IMR-90 (cell line): ENCODE measurements around the gene CACNA1D. TPM values are rescaled to one million over a fixed set of nuclear protein-coding genes. Genes with fewer than 3 reads are reported as not detected.

ENCODE experiments used
- ATAC-seq: fragments of 200-7000 bp; cut with Tn5 transposase; 2 replicates; pipeline ENCODE4 v1.9.1; 2020; ENCODE audit warnings: low read depth, mild to moderate bottlenecking, moderate library complexity
- BruUV-seq: library from RNA; stranded (reverse); fragments of 400-500 nt; replicated peaks from 2 replicates; lab custom pipeline; 2021; lab: Mats Ljungman, UMichigan
- CTCF ChIA-PET: fragments of 300-600 bp; formaldehyde crosslinking; extraction: SDS; loops from one replicate; lab custom pipeline; 2021; ENCODE audit warnings: antibody characterized with exemption; lab: Yijun Ruan, JAX
- POLR2A ChIA-PET: fragments of 300-600 bp; sonication (Branson Sonifier 250); formaldehyde crosslinking; loops from one replicate; lab custom pipeline; 2022; ENCODE audit warnings: antibody characterized with exemption; ENCODE audit not compliant: unreplicated experiment; lab: Charles Lee
- DNase-seq: peaks from one replicate; pipeline ENCODE4 v3.0.0; 2013
- H2AFZ ChIP-seq: replicated peaks from 2 replicates; pipeline ENCODE3; 2013; ENCODE audit warnings: low read length, mild to moderate bottlenecking; ENCODE audit not compliant: poor library complexity
- H2AK5ac ChIP-seq: 2 replicates; pipeline ENCODE4 v1.6.1; 2013; ENCODE audit warnings: low read depth, low read length, inconsistent platforms
- H2AK9ac ChIP-seq: replicated peaks from 2 replicates; pipeline ENCODE3; 2013; ENCODE audit warnings: mild to moderate bottlenecking, low read depth, low read length, moderate library complexity; ENCODE audit not compliant: poor library complexity
- H2BK120ac ChIP-seq: 2 replicates; pipeline ENCODE4 v1.6.1; 2013; ENCODE audit warnings: low read depth, low read length, inconsistent platforms
- H2BK15ac ChIP-seq: 3 replicates; pipeline ENCODE4 v1.6.1; 2013; ENCODE audit warnings: low read depth, low read length, inconsistent platforms
- H2BK20ac ChIP-seq: 2 replicates; pipeline ENCODE4 v1.6.1; 2013; ENCODE audit warnings: low read depth, mild to moderate bottlenecking, inconsistent platforms, low read length, moderate library complexity
- H2BK5ac ChIP-seq: 2 replicates; pipeline ENCODE4 v1.6.1; 2013; ENCODE audit warnings: mild to moderate bottlenecking, low read depth, low read length, inconsistent platforms; ENCODE audit not compliant: poor library complexity, severe bottlenecking
- H3K14ac ChIP-seq: replicated peaks from 2 replicates; pipeline ENCODE4 v1.6.1; 2013; ENCODE audit warnings: low read depth, low read length, inconsistent platforms
- H3K18ac ChIP-seq: 2 replicates; pipeline ENCODE4 v1.6.1; 2013; ENCODE audit warnings: low read depth, low read length, control low read depth
- H3K23ac ChIP-seq: 2 replicates; pipeline ENCODE4 v1.6.1; 2013; ENCODE audit warnings: low read depth, low read length, inconsistent platforms
- H3K27ac ChIP-seq: 2 replicates; pipeline ENCODE4 v1.5.1; 2013; ENCODE audit warnings: mild to moderate bottlenecking, control low read depth, low read length; ENCODE audit not compliant: insufficient read depth
- H3K27me3 ChIP-seq: 2 replicates; pipeline ENCODE4 v1.6.1; 2013; ENCODE audit warnings: low read length; ENCODE audit not compliant: control insufficient read depth, insufficient read depth
- H3K36me3 ChIP-seq: 2 replicates; pipeline ENCODE4 v1.6.1; 2013; ENCODE audit warnings: low read length, mixed read lengths; ENCODE audit not compliant: control insufficient read depth, insufficient read depth
- H3K4ac ChIP-seq: 2 replicates; pipeline ENCODE4 v1.6.1; 2013; ENCODE audit warnings: low read depth, low read length, inconsistent platforms
- H3K4me1 ChIP-seq: 2 replicates; pipeline ENCODE4 v1.6.1; 2013; ENCODE audit warnings: low read length, mixed read lengths; ENCODE audit not compliant: control insufficient read depth, insufficient read depth
- H3K4me2 ChIP-seq: 2 replicates; pipeline ENCODE4 v1.6.1; 2013; ENCODE audit warnings: low read depth, mild to moderate bottlenecking, control low read depth, low read length, moderate library complexity
- H3K4me3 ChIP-seq: 2 replicates; pipeline ENCODE4 v1.5.1; 2013; ENCODE audit warnings: low read depth, mild to moderate bottlenecking, control low read depth, low read length, moderate library complexity; ENCODE audit not compliant: insufficient read depth
- H3K56ac ChIP-seq: 2 replicates; pipeline ENCODE4 v1.6.1; 2013; ENCODE audit warnings: low read length, inconsistent platforms; ENCODE audit not compliant: insufficient read depth; ENCODE audit errors: extremely low read depth
- H3K79me1 ChIP-seq, 2 experiments: 2 replicates each; pipeline ENCODE4 v1.6.1; 2013; ENCODE audit warnings: low read length in 2 of 2, inconsistent platforms in 1 of 2, low read depth in 1 of 2
- H3K9ac ChIP-seq: 2 replicates; pipeline ENCODE4 v1.6.1; 2013; ENCODE audit warnings: low read depth, low read length, control low read depth
- H3K9me1 ChIP-seq: 2 replicates; pipeline ENCODE4 v1.6.1; 2013; ENCODE audit warnings: low read length, inconsistent platforms; ENCODE audit not compliant: insufficient read depth
- H3K9me3 ChIP-seq: 2 replicates; pipeline ENCODE4 v1.6.1; 2013; ENCODE audit warnings: low read length; ENCODE audit not compliant: control insufficient read depth, insufficient read depth
- H4K20me1 ChIP-seq: 2 replicates; pipeline ENCODE4 v1.6.1; 2013; ENCODE audit warnings: low read length, inconsistent platforms; ENCODE audit not compliant: insufficient read depth
- H4K5ac ChIP-seq: 2 replicates; pipeline ENCODE4 v1.6.1; 2013; ENCODE audit warnings: mild to moderate bottlenecking, low read depth, low read length, control low read depth
- H4K8ac ChIP-seq, 2 experiments: 2 replicates each; pipeline ENCODE4 v1.6.1; 2013; ENCODE audit warnings: low read depth in 2 of 2, low read length in 2 of 2, control low read depth in 1 of 2, inconsistent platforms in 1 of 2
- H4K91ac ChIP-seq: 2 replicates; pipeline ENCODE4 v1.6.1; 2013; ENCODE audit warnings: low read depth, low read length, inconsistent platforms; ENCODE audit not compliant: insufficient read depth
- BHLHE40 ChIP-seq: fragments of 150-350 bp; IDR thresholded peaks from 2 replicates; pipeline ENCODE4 v1.6.1; 2016; ENCODE audit warnings: mild to moderate bottlenecking, low read depth, low read length
- ELK1 ChIP-seq: fragments of 150-350 bp; IDR thresholded peaks from 2 replicates; pipeline ENCODE4 v1.6.1; 2016; ENCODE audit warnings: low read depth, mild to moderate bottlenecking, low read length, moderate library complexity, borderline replicate concordance
- MAFK ChIP-seq: IDR thresholded peaks from 2 replicates; pipeline ENCODE4 v1.6.1; 2012; ENCODE audit warnings: low read depth, low read length, improper control_type of control experiment
- MXI1 ChIP-seq: IDR thresholded peaks from 2 replicates; pipeline ENCODE4 v1.6.1; 2012; ENCODE audit warnings: low read depth, mild to moderate bottlenecking, low read length, moderate library complexity, borderline replicate concordance
- RAD21 ChIP-seq: IDR thresholded peaks from 2 replicates; pipeline ENCODE4 v1.6.1; 2012; ENCODE audit warnings: low read length, improper control_type of control experiment
- WGBS, 2 experiments: methylation state at CpG; one replicate each; pipeline versions ENCODE4 v1.1.5 to v1.1.7; 2013; ENCODE audit warnings: missing lambda C conversion rate in 2 of 2; ENCODE audit not compliant: insufficient read length in 1 of 2; ENCODE audit errors: extremely low coverage in 2 of 2; 5-methylcytosine and 5-hydroxymethylcytosine counted together
- dilution Hi-C: fragments of 300-500 bp; cut with HindIII; formaldehyde crosslinking; loops from one replicate; pipeline ENCODE4 v1.14.3; 2018; ENCODE audit warnings: low sequenced_read_pairs; ENCODE audit not compliant: unreplicated experiment
- in situ Hi-C: fragments of 300-500 bp; cut with MboI; formaldehyde crosslinking; loops from 3 replicates; pipeline ENCODE4 v1.14.3; 2019; ENCODE audit warnings: low sequenced_read_pairs, inconsistent platforms, mixed read lengths
- intact Hi-C: fragments of 100-400 bp; cut with micrococcal nuclease; formaldehyde crosslinking; loops from 2 replicates; pipeline ENCODE4 v1.10.0; 2022
- polyA plus RNA-seq, 3 experiments: library from polyadenylated mRNA; depleted of rRNA; stranded (reverse); fragments of >200 nt; gene quantifications; 2 replicates each; pipeline ENCODE4 v1.2.3, GENCODE V29; 2012; ENCODE audit warnings: low replicate concordance in 1 of 3
- total RNA-seq: library from RNA; depleted of rRNA; stranded (reverse); fragments of >200 nt; gene quantifications from 2 replicates; pipeline ENCODE4 v1.2.3, GENCODE V29; 2012

CACNA1D gene
- total and polyA plus RNA-seq, 2 of the 4 experiments (the other 2 are of a cell fraction) = 0.07 TPM; not detected in 1

- CTCF ChIA-PET = no interaction called here
Measured at GRCh38 chr3:53803124-53803815, 308.9 kb downstream of the CACNA1D start.

More at GRCh38 chr3:53803124-53803815, 308.9 kb downstream of the CACNA1D start:
- Histone ChIP-seq H3K9me3 (no peaks in the 10 kb centered on the region), H2AK5ac (no peak overlapping the region), H4K8ac (no peak overlapping the region), H3K79me1 (no peaks in the 10 kb centered on the region), H2AFZ (peak overlapping the region; percentile 19), H2BK120ac (no peak overlapping the region), H3K9me1 (peaks cover 20% of the 10 kb centered on the region), H3K4me3 (no peak overlapping the region), H4K5ac (no peak overlapping the region), H3K9ac (no peak overlapping the region), H4K91ac (no peak overlapping the region), H3K4ac (no peak overlapping the region), H3K18ac (no peak overlapping the region), H3K27ac (no peak overlapping the region), H3K36me3 (no peaks in the 10 kb centered on the region), H2BK20ac (no peak overlapping the region; the same call in 1 of the 2 replicates), H3K4me2 (no peak overlapping the region), H3K4me1 (peaks cover 14% of the 10 kb centered on the region), H3K23ac (no peak overlapping the region), H4K20me1 (no peaks in the 10 kb centered on the region), H3K27me3 (no peaks in the 10 kb centered on the region; the same call in 1 of the 2 replicates), H3K56ac (no peak overlapping the region), H2BK15ac (no peak overlapping the region; the same call in 2 of the 3 replicates), H3K14ac (no peak overlapping the region), H2BK5ac (no peak overlapping the region), H2AK9ac (peak overlapping the region; percentile 45)
- DNase-seq (no peak), ATAC-seq (no peak)
- POLR2A ChIA-PET = no interaction called here
- in situ Hi-C loops = no loop called here
- no TSS peak for BruUV-seq
- 85% methylated on average over 5 of the region's 18 CpGs; no CpG with 5 or more reads in 1 of the 2 experiments for WGBS, 2 experiments
- dilution Hi-C loops = no loop called here
- intact Hi-C loops = no loop called here
- TF ChIP-seq RAD21 (no peak), MAFK (no peak), ELK1 (no peak), MXI1 (no peak), BHLHE40 (no peak)
